ENCODE data around the gene NHLRC4. TPM values are rescaled to one million over a fixed set of nuclear protein-coding genes. Genes with fewer than 3 reads are reported as not detected.
A peak's percentile ranks its signal among the peaks of the same experiment; 100 is the strongest.

NHLRC4 gene
- total and polyA plus RNA-seq, 2 of the 8 experiments (the other 6 are each of a cell fraction or from before 2014, with no cell fraction given): 0.60 to 0.76 TPM

- TF ChIP-seq CBX5 (IDR thresholded peaks at IDR 0.05; ENCODE audit: low read depth, low read length) (no peak), KDM1A (IDR thresholded peaks at IDR 0.05; ENCODE audit: borderline replicate concordance, low read length) (no peak), BCL11A (IDR thresholded peaks at IDR 0.05; ENCODE audit: low read depth in 2 of 2, low read length in 2 of 2) (no peak), CREB1 (IDR thresholded peaks at IDR 0.05) (0 out of 2 replicates have a peak, but pooled peaks have one; percentile 9), RAD21 (IDR thresholded peaks at IDR 0.05 in 1 of 2, conservative IDR thresholded peaks at IDR 0.05 in 1 of 2; ENCODE audit: low read depth in 2 of 2, low read length in 2 of 2) (peak; percentile 74 to 87), ATF2 (IDR thresholded peaks at IDR 0.05; ENCODE audit: low read length) (no peak), GABPA (IDR thresholded peaks at IDR 0.05; ENCODE audit: borderline replicate concordance, insufficient read depth, low read length) (peak; percentile 82; the same call in 1 of the 2 replicates), EGR1 (IDR thresholded peaks at IDR 0.05; ENCODE audit: borderline replicate concordance, low read depth, low read length) (peak; percentile 77; the same call in 1 of the 2 replicates), CTBP2 (IDR thresholded peaks at IDR 0.05; ENCODE audit: borderline replicate concordance, insufficient read depth, insufficient read length, low read length) (no peak), BACH1 (IDR thresholded peaks at IDR 0.05; ENCODE audit: low read length) (no peak), SIN3A (conservative IDR thresholded peaks at IDR 0.05 in 1 of 2, IDR thresholded peaks at IDR 0.05 in 1 of 2; ENCODE audit: low read depth in 1 of 2, low read length in 2 of 2) (no peak), MAFK (IDR thresholded peaks at IDR 0.05; ENCODE audit: low read depth, low read length) (no peak), ATF3 (IDR thresholded peaks at IDR 0.05; ENCODE audit: insufficient read depth, low read depth, low read length) (0 out of 2 replicates have a peak, but pooled peaks have one; percentile 25)
Measured at GRCh38 chr16:610513-611381, 43.9 kb downstream of the NHLRC4 start (continued).

All from H1 (cell line).